SK-N-SH (cell line): ENCODE measurements around the gene TPBG.

Experiments
- FOSL2 ChIP-seq: IDR thresholded peaks from 2 replicates; pipeline ENCODE4 v1.4.0; 2012; ENCODE audit warnings: low read depth, mild to moderate bottlenecking, moderate library complexity, borderline replicate concordance
- SIN3A ChIP-seq: IDR thresholded peaks from 2 replicates; pipeline ENCODE4 v1.6.1; 2012; ENCODE audit warnings: low read depth, mild to moderate bottlenecking, low read length, moderate library complexity, borderline replicate concordance
- TF ChIP-seq, protein P1 (sequence below): fragments of 200-600 bp; sonication (generic); IDR thresholded peaks from 2 replicates; pipeline ENCODE4 v1.6.1; 2017; ENCODE audit warnings: antibody characterized with exemption, mild to moderate bottlenecking, moderate library complexity

DNA sequence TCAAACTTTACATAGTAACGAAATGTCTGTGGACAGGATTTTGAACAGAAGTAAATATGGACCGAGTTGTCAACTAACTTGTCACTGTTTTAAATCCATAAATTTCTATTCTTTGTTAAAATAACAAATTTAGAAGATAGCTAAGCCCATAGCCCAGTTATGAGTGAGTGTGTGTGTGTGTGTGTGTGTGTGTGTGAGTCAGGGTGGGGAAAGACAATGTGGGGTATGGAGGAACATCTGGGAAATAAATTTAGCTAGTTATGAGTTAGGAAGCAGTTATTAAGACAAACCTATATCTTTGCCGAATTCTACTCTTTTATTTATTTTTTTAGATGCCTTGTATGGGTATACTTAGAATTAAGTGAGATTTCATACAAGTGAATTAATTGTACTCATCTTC lies 9.0 kb downstream of the TPBG start:
- TF ChIP-seq, protein P1, sequence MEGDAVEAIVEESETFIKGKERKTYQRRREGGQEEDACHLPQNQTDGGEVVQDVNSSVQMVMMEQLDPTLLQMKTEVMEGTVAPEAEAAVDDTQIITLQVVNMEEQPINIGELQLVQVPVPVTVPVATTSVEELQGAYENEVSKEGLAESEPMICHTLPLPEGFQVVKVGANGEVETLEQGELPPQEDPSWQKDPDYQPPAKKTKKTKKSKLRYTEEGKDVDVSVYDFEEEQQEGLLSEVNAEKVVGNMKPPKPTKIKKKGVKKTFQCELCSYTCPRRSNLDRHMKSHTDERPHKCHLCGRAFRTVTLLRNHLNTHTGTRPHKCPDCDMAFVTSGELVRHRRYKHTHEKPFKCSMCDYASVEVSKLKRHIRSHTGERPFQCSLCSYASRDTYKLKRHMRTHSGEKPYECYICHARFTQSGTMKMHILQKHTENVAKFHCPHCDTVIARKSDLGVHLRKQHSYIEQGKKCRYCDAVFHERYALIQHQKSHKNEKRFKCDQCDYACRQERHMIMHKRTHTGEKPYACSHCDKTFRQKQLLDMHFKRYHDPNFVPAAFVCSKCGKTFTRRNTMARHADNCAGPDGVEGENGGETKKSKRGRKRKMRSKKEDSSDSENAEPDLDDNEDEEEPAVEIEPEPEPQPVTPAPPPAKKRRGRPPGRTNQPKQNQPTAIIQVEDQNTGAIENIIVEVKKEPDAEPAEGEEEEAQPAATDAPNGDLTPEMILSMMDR, result no peak
- TF ChIP-seq SIN3A (no peak), FOSL2 (no peak)
